Measurements from ENCODE around the gene WNT3.

Gene WNT3

GRCh38 chr17:46834846-46835245 is 16.4 kb upstream of the WNT3 start:
- no peak for FAIRE-seq

DNA sequence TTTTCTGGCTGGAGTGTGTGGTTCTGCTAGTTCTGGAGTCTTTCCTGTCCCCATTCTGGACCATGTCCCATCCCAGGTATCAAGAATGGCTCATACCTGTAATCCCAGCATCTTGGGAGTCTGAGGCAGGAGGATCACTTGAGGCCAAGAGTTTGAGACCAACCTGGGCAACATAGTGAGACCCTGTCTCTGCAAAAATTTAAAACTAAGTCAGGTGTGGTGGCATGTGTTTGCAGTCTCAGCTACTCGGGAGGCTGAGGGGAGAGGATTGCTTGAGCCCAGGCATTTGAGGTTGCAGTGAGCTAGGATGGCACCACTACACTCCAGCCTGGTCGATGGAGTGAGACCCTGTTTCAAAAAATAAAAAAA is 15.3 kb upstream of the WNT3 start:
- FAIRE-seq = no peak

GRCh38 chr17:46832945-46833839 is 14.7 kb upstream of the WNT3 start:
- FAIRE-seq = no peak

- no peak for FAIRE-seq
Observed at GRCh38 chr17:46832331-46832821, 13.9 kb upstream of the WNT3 start.

DNA sequence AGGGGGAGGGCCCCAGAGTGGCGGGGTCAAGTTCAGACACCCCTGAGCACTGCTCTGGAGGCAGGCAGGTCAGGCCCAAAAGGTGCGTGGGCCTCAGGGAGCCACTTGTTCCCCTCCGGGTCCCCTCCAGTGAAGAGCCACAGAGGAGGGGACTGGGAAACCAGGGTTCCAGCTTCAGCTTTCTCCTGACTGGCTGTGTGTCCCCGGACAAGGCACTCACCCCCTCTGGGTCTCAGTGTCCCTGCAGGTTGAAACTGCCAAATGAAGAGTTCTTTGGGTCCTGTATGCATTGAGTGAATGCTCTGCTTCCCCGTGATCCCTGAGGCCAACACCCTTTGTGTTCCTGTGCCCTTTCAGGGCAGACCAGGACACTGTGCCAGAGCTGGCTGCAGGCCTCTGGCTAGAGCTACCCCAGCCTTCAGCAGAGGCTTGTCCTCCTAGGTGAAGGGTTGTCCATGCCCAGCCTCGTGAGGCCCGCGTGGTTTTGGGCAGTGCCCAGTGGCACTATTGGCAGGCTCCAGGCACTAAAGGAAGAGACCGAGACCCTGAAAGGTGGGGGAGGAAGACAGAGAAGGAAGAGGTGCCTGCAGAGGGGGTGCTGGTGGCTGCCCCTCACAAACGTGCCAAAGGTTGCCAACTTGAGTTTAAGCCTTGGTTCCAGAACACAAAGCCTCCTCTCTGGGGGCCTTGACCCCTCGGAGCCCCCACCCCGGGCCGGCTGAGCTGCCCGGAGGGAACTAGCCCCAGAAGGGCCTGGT is 13.3 kb upstream of the WNT3 start:
- no peak for FAIRE-seq

DNA sequence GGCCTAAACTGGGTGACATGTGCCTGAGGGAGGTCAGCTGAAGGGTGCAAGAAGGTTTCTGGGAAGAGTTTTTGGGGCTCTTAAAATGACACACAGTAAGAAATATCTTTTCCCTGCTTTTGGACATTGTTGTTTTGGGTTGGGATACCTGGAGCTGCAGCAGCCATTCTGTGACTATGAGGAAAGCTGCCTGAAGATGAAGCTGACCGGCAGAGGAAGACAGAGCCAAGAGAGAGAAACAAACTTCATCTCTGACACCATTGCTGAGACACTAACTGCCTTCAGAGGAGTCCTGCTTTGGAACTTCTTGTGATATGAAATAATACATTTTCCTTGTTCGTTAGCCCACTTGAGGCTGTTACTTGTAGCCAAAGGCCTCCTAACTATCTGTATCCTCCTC is 8.8 kb upstream of the WNT3 start:
- FAIRE-seq = no peak

DNA sequence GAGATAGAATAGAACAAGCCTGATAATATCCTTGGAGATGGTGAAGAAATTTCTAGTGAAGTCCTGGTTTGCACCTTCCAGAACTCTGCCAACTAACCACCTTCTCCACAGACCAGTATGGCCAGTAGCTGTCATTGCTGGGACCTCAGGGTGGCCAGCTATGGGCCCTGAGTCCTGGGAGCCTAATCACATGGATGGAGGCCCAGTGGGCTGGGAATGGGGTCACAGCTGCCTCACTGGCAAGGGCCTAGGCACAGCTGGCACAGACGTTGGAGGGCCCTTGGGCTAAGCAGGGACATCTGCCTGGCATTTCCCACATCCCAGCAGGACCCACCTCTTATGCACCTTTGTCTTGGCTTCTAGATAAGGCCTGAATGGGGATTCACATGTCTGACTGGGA is 7.6 kb upstream of the WNT3 start:
- no peak for FAIRE-seq

DNA sequence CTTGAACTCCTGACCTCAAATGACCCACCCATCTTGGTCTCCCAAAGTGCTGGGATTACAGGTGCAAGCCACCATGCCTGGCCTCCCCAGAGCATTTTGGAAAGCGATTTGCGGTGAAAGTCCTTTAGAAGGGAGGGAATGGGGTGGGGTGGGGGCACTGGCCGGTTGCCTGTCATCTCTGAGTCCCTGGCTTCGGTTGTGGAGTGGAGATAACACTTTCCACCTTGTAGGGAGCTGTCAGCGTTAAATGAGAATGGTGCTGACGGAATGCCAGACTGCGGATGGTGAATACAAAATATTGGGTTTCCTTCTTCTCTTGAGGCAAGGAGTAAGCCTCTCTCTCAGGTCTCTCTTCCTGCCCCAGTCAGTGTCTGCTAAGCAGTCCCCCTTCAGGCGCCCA is 5.2 kb upstream of the WNT3 start:
- no peak for FAIRE-seq

DNA sequence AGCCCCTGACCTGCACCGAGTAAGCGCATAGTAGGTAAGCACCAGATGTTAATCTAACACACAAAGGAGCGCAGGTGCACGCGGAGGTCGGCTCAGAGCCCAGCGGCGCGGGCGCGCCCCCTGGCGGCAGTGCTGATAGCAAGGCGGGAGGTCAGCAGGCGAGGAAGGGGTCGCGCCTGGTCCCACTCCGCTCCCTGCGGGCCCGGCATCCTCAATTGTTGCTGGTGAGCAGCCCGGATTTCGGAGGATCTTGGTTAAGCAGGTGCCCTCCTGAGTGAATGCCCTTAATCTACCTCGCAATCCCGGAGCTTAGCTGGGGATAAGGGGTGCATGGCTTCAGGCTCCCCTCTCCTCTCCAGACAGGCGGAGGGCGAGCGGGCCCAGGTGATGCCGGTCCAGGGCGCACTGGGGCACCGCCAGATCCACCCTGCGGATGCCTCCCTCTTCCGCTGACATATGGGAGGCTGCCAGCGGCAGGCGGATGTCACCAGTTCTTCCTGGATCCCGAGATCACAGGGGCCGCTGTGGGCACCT is 4.0 kb upstream of the WNT3 start:
- no peak for FAIRE-seq

GRCh38 chr17:46821482-46822387 is 3.2 kb upstream of the WNT3 start:
- no peak for FAIRE-seq

DNA sequence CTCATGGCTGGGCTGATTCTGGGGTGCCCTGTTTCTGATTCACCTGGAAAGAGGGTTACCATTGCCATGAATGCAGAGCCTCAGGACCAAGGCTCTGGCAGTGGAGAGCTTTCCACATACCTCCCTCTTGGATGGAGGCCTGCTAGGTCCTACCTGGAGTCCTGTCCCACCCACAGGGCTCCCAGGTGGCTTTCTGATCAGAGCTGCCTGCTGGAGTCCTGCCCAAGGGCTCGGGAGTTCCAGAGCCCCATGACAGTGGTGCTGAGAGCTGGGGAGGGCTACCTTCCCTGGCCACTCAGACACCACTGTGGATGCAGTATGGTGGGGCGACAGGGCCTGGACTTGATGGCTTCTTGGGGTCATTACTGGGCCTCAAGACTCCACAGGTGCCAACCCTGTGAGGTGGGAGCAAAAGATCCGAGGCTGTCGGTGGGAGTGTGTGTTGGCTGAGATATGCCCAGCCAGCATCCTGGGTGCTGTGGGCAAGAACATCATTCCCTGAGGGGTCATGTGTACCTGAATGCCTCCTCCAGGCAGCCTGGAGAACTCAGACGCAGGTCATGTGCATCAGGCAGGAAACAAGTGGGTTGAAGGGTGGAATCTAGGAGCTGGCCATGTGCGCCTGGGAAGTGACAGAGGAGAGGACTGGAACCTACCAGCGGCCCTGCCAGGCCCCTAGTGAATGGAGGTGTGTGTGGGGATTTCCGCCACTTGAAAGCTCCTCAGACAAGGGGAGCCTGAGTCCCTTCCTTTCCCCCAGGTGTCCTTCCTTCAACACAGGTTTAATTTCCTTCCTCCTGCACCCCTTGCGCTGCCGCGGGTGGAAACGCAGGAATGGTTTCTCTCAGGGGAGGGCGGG is 2.3 kb upstream of the WNT3 start:
- no peak for FAIRE-seq

DNA sequence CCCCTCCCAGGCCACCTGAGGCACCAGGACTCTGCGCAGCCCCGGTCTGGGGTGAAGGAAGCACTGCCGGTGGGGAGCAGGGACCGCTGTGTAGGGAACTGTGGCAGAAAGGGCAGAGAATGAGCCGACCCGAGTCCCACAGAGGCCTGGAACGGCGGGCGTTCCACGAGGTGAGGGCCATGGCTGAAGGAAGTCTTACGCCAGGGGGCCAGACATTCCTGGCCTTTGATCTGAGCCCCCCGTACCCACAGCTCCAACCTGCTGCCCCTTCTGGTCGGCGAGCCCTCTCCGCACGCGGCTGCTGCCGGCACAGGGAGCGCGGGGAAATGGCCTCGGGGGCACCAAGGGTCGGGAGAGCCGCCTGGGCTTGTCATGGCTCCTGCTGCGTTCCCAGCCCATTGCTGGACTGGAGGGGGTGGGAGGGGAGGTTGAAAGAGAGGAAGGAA is 1.4 kb upstream of the WNT3 start:
- no peak for FAIRE-seq

DNA sequence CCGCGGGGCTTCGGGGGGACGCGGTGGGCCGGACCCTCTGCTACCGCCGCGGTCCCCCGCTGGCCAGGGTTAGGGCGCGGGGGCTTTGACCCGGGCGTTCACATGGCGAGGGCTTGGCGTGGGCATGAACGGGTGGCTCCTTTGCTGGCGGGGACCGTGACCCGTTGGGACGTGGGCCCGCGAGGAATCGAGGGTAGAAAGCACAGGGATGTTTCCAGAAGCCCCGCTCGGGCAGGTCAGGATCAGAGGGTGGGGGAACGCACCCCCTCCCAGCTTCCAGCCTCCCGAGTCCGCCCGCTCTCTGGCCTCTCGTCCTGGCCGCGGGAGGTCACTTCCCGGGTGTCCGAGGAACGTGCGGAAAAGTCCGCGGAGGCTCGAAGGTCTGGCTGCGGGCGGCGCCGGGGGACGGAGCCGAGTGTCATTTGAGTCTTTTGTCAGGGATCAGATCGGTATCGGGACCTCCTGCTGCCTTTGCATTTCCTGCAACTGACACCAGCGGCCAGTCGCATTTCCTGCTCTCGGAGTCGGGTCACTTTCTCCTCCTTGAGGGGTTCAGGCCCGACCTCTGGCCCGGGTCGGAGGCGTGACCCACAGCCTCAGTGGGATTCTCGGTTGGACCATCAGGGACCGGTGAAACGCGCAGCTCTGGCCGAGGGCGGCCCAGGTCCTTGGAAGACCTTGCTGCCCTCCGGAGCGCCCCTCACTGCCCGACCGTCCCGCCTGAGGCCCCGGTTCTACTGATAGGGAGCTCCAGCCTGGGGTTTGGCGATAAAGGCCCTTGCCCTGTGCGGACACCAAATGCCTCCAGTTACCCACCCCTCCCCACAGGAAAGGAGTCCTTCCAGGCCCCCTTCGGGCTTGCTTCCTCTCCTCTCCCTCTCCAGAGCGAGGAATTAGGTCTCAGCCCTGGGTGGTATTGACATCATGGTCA is 702 bp upstream of the WNT3 start:
- no peak for FAIRE-seq

GRCh38 chr17:46817901-46818209 is 637 bp downstream of the WNT3 start:
- no peak for FAIRE-seq

DNA sequence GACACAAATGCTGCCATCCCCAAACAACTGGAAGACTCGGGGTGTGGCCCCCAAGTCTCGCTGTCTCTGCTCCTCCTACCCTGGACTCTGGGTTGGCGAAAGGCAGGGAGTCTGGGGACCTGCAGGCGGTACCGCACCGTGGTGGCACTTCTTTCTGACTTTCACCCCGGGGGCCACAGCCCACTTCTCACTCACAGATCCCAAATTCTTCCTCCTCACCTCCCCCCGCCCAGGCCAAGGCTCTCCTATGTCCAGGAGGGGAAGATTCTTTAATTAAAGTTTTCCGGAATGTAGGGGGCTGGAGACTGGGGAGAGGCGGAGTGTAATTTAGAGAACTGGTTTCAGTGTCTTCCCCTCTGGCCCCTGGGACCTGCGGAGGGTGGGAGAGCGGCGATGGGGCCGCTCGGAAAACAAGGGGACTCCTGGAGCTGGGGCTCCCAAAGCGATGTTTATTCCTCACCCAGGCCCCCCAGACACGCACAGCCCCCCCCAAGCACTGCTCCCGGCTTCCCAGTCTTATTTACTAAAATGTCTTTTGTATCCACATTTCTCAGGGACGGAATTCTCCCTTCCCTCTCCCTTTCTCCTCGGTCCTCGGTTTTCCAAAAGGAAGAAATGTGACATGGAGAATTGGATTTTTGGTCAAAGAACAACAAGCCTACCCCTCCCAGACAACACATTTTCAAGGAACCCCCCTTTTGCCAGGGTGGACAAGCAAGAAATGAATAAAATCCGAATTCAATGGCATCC is 1.2 kb downstream of the WNT3 start:
- no peak for FAIRE-seq

DNA sequence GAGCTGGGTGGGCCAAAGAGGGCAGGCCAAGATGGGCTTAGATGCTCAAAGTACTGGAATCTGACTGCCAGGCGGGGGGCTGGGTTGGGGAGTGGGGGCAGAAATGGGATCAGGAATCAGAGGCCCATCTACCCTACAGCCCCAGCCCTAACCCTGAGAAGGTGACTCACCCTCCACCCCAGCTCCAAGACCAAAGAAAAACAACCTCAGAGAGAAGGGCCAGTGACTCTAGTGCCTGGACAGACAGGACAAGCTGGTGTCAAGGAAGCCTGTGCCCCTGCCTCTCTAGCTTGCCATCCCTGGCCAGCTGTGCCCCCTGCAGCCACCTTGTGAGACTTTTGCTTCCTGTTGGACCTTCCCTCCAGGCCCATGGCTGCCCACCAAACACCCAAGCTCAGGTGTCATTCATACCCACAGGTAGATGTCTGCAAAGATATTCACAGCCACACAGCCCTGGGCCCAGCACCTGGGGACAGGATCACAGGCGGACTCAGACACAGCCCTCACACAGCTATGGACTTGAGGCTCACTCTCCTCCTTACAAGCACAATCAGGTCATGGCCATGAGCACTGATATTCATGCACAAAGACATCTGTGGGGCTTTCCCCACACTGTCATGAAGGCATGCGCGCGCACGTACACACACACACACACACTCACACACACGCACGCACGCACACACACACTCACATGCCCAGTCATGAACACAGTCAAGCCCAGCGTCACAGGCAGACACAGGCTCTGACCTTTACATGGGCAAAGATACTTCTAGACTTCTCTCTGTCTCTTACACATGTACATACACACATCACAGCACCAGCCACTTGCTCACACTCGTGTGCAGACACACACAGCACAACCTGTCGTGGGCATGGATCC is 2.8 kb downstream of the WNT3 start:
- no peak for FAIRE-seq

DNA sequence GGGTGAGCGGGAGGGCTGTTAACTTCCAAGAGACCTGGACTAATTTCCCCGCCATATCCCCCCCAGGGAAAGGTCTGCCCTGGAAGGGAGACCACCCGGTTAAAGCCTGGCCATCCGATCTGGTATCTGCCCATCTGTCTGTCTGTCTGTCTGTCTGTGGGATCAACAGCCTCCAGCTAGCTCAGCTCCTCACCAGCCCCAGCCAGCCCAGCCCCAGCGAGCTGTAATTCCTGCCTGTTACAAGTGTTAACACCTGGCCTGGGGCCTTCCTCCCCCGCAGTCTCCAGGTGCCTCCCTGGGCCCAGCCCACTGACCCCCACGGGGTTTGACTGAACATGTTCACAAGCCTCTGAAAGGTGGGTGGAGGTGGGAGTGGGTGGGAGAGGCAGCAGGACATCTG is 4.0 kb downstream of the WNT3 start:
- FAIRE-seq = no peak

- FAIRE-seq = no peak
Observed at GRCh38 chr17:46813920-46814319, 4.6 kb downstream of the WNT3 start.

All from G401.6 (cell line).